ENCODE results near the gene USP9Y. TPM values are rescaled to one million over a fixed set of nuclear protein-coding genes. Genes with fewer than 3 reads are reported as not detected.

The USP9Y gene
- total RNA-seq, 2 experiments from 2014 or later: 12.4 to 15.6 TPM

GRCh38 chrY:12744091-12744490 lies 43.1 kb downstream of the USP9Y start:
- ChIA-PET POLR2A (no interaction called here), CTCF (ENCODE audit: unreplicated experiment) (no interaction called here)
- no peaks in the 10 kb centered on the region for H3K9me3 ChIP-seq (ENCODE audit: low read length)
- no TSS peak for BruUV-seq (replicated peaks)
- H3K36me3 ChIP-seq (ENCODE audit: insufficient read depth, low read length): peaks cover 46% of the 10 kb centered on the region
- no peak overlapping the region for H3K4me2 ChIP-seq (ENCODE audit: low read length)
- H2AFZ ChIP-seq (ENCODE audit: low read length): no peak overlapping the region
- no peak overlapping the region for H3K4me3 ChIP-seq (ENCODE audit: low read depth, low read length, poor library complexity, severe bottlenecking)
- no peaks in the 10 kb centered on the region for H3K79me2 ChIP-seq (ENCODE audit: insufficient read depth, low read depth, low read length)
- TF ChIP-seq EZH2phosphoT487 (IDR thresholded peaks at IDR 0.05; ENCODE audit: borderline replicate concordance, low read depth, low read length): no peak
- TF ChIP-seq CTCF (conservative IDR thresholded peaks at IDR 0.05; ENCODE audit: low read length): no peak
- H3K27ac ChIP-seq (ENCODE audit: low read depth, low read length, poor library complexity, severe bottlenecking): no peak overlapping the region
- H3K9me2 ChIP-seq (ENCODE audit: insufficient read depth, low read length): no peaks in the 10 kb centered on the region
- no peak for DNase-seq (ENCODE audit: low spot score)
- no peaks in the 10 kb centered on the region for H3K4me1 ChIP-seq (ENCODE audit: insufficient read depth, low read length, poor library complexity, severe bottlenecking)
- no peaks in the 10 kb centered on the region for H4K20me1 ChIP-seq (ENCODE audit: insufficient read depth, low read length)
- intact Hi-C loops (cut with micrococcal nuclease; ENCODE audit: unreplicated experiment): no loop called here

- DNase-seq (ENCODE audit: low spot score): no peak
- Histone ChIP-seq H4K20me1 (ENCODE audit: insufficient read depth, low read length) (no peaks in the 10 kb centered on the region), H3K4me1 (ENCODE audit: insufficient read depth, low read length, poor library complexity, severe bottlenecking) (no peaks in the 10 kb centered on the region), H3K4me3 (ENCODE audit: low read depth, low read length, poor library complexity, severe bottlenecking) (no peak overlapping the region), H3K36me3 (ENCODE audit: insufficient read depth, low read length) (peaks cover 16% of the 10 kb centered on the region), H3K4me2 (ENCODE audit: low read length) (no peak overlapping the region), H3K9me3 (ENCODE audit: low read length) (no peaks in the 10 kb centered on the region), H3K79me2 (ENCODE audit: insufficient read depth, low read depth, low read length) (no peaks in the 10 kb centered on the region), H3K9me2 (ENCODE audit: insufficient read depth, low read length) (no peaks in the 10 kb centered on the region), H3K27ac (ENCODE audit: low read depth, low read length, poor library complexity, severe bottlenecking) (no peak overlapping the region), H2AFZ (ENCODE audit: low read length) (no peak overlapping the region)
- no peak for TF ChIP-seq CTCF (conservative IDR thresholded peaks at IDR 0.05; ENCODE audit: low read length)
- TF ChIP-seq EZH2phosphoT487 (IDR thresholded peaks at IDR 0.05; ENCODE audit: borderline replicate concordance, low read depth, low read length): no peak
- POLR2A ChIA-PET: no interaction called here
- intact Hi-C loops (cut with micrococcal nuclease; ENCODE audit: unreplicated experiment): no loop called here
- CTCF ChIA-PET (ENCODE audit: unreplicated experiment): no interaction called here
- no TSS peak for BruUV-seq (replicated peaks)
Measured at GRCh38 chrY:12749293-12749692, 48.3 kb downstream of the USP9Y start.

- Histone ChIP-seq H3K4me3 (ENCODE audit: low read depth, low read length, poor library complexity, severe bottlenecking) (no peak overlapping the region), H2AFZ (ENCODE audit: low read length) (no peak overlapping the region), H4K20me1 (ENCODE audit: insufficient read depth, low read length) (no peaks in the 10 kb centered on the region), H3K9me3 (ENCODE audit: low read length) (no peaks in the 10 kb centered on the region), H3K27ac (ENCODE audit: low read depth, low read length, poor library complexity, severe bottlenecking) (no peak overlapping the region), H3K9me2 (ENCODE audit: insufficient read depth, low read length) (no peaks in the 10 kb centered on the region), H3K4me2 (ENCODE audit: low read length) (no peak overlapping the region), H3K79me2 (ENCODE audit: insufficient read depth, low read depth, low read length) (no peaks in the 10 kb centered on the region), H3K36me3 (ENCODE audit: insufficient read depth, low read length) (no peaks in the 10 kb centered on the region; the same call in 1 of the 2 replicates), H3K4me1 (ENCODE audit: insufficient read depth, low read length, poor library complexity, severe bottlenecking) (no peaks in the 10 kb centered on the region)
- intact Hi-C loops (cut with micrococcal nuclease; ENCODE audit: unreplicated experiment): no loop called here
- DNase-seq (ENCODE audit: low spot score): no peak
- no TSS peak for BruUV-seq (replicated peaks)
- CTCF ChIA-PET (ENCODE audit: unreplicated experiment): no interaction called here
- POLR2A ChIA-PET: interaction anchor here (0.7 kb wide), 1 partner anchor 94 kb away, joined by 4 read pairs; no protein-coding TSS in a partner anchor
- TF ChIP-seq EZH2phosphoT487 (IDR thresholded peaks at IDR 0.05; ENCODE audit: borderline replicate concordance, low read depth, low read length): no peak
- TF ChIP-seq CTCF (conservative IDR thresholded peaks at IDR 0.05; ENCODE audit: low read length): no peak
Measured at GRCh38 chrY:12752856-12753255, 51.8 kb downstream of the USP9Y start.

All from OCI-LY7 (cell line).